ENCODE data around the gene POU2AF1. TPM values are rescaled to one million over a fixed set of nuclear protein-coding genes. Genes with fewer than 3 reads are reported as not detected.

POU2AF1 gene
- total RNA-seq, 1 donor from 2014 or later, result not detected

GRCh38 chr11:111355956-111356659, 23.0 kb downstream of the POU2AF1 start:
- Mint-ChIP-seq H3K9me3 (no peaks in the 10 kb centered on the region), H3K27ac (no peak overlapping the region), H3K27me3 (ENCODE audit: low read depth) (peaks cover 12% of the 10 kb centered on the region), H3K4me3 (no peak overlapping the region), H3K4me1 (peaks cover 7% of the 10 kb centered on the region), H3K36me3 (no peaks in the 10 kb centered on the region)
- TF ChIP-seq CTCF (IDR thresholded peaks at IDR 0.05; ENCODE audit: unreplicated experiment), result no peak
- no peak for DNase-seq (ENCODE audit: low spot score in 2 of 2, unreplicated experiment in 2 of 2)

- DNase-seq (ENCODE audit: low spot score in 2 of 2, unreplicated experiment in 2 of 2), result no peak
- H3K4me3 Mint-ChIP-seq, result no peak overlapping the region
- peaks cover 13% of the 10 kb centered on the region for H3K4me1 Mint-ChIP-seq
- TF ChIP-seq CTCF (IDR thresholded peaks at IDR 0.05; ENCODE audit: unreplicated experiment), result no peak
- peaks cover 12% of the 10 kb centered on the region for H3K27me3 Mint-ChIP-seq (ENCODE audit: low read depth)
- no peak overlapping the region for H3K27ac Mint-ChIP-seq
- H3K36me3 Mint-ChIP-seq, result no peaks in the 10 kb centered on the region
- H3K9me3 Mint-ChIP-seq, result no peaks in the 10 kb centered on the region
Observed at GRCh38 chr11:111355101-111355500, 24.0 kb downstream of the POU2AF1 start.

GRCh38 chr11:111354601-111354891, 24.5 kb downstream of the POU2AF1 start:
- Mint-ChIP-seq H3K27me3 (ENCODE audit: low read depth) (peaks cover 15% of the 10 kb centered on the region), H3K27ac (no peak overlapping the region), H3K4me3 (no peak overlapping the region), H3K9me3 (no peaks in the 10 kb centered on the region), H3K36me3 (no peaks in the 10 kb centered on the region), H3K4me1 (peaks cover 13% of the 10 kb centered on the region)
- DNase-seq (ENCODE audit: low spot score in 2 of 2, unreplicated experiment in 2 of 2), result no peak
- no peak for TF ChIP-seq CTCF (IDR thresholded peaks at IDR 0.05; ENCODE audit: unreplicated experiment)

GRCh38 chr11:111353776-111354600, 25.1 kb downstream of the POU2AF1 start:
- DNase-seq (ENCODE audit: low spot score in 2 of 2, unreplicated experiment in 2 of 2), result no peak
- Mint-ChIP-seq H3K27ac (no peak overlapping the region), H3K4me1 (peaks cover 13% of the 10 kb centered on the region), H3K36me3 (no peaks in the 10 kb centered on the region), H3K4me3 (no peak overlapping the region), H3K27me3 (ENCODE audit: low read depth) (peaks cover 16% of the 10 kb centered on the region), H3K9me3 (no peaks in the 10 kb centered on the region)
- TF ChIP-seq CTCF (IDR thresholded peaks at IDR 0.05; ENCODE audit: unreplicated experiment), result no peak

GRCh38 chr11:111352935-111353710, 26.0 kb downstream of the POU2AF1 start:
- Mint-ChIP-seq H3K9me3 (no peaks in the 10 kb centered on the region), H3K27ac (no peak overlapping the region), H3K27me3 (ENCODE audit: low read depth) (peaks cover 16% of the 10 kb centered on the region), H3K36me3 (no peaks in the 10 kb centered on the region), H3K4me3 (no peak overlapping the region), H3K4me1 (peaks cover 13% of the 10 kb centered on the region)
- no peak for TF ChIP-seq CTCF (IDR thresholded peaks at IDR 0.05; ENCODE audit: unreplicated experiment)
- DNase-seq (ENCODE audit: low spot score in 2 of 2, unreplicated experiment in 2 of 2), result no peak
